Testis (tissue), 3 donors: Measurements from ENCODE around the gene DMD. TPM values are rescaled to one million over a fixed set of nuclear protein-coding genes. Genes with fewer than 3 reads are reported as not detected.

Source experiments
- DNase-seq: peaks from one replicate; pipeline ENCODE4 v3.0.0-alpha.2; 2019
- H3K27ac ChIP-seq, 2 donors: fragments of 200-600 bp; sonication (generic); one replicate each; pipeline ENCODE4 v1.5.1; 2019
- H3K27me3 ChIP-seq: fragments of 200-600 bp; sonication (generic); one replicate; pipeline ENCODE4 v1.5.1; 2019
- H3K36me3 ChIP-seq: fragments of 200-600 bp; sonication (generic); one replicate; pipeline ENCODE4 v1.5.1; 2017; ENCODE audit warnings: low read depth; ENCODE audit errors: missing control alignments
- H3K4me1 ChIP-seq: fragments of 200-600 bp; sonication (generic); one replicate; pipeline ENCODE4 v1.5.1; 2019
- H3K4me3 ChIP-seq, 2 donors: fragments of 200-600 bp; sonication (generic); one replicate each; pipeline ENCODE4 v1.5.1; 2017 to 2019
- H3K9me3 ChIP-seq: fragments of 200-600 bp; sonication (generic); one replicate; pipeline ENCODE4 v1.5.1; 2017
- POLR2A ChIP-seq: fragments of 450-650 bp; IDR thresholded peaks from one replicate; pipeline ENCODE4 v1.6.1; 2017; ENCODE audit warnings: antibody characterized with exemption, mild to moderate bottlenecking, moderate library complexity
- WGBS, 2 donors: methylation state at CpG; one replicate each; pipeline ENCODE4 v1.1.5; 2018; 5-methylcytosine and 5-hydroxymethylcytosine counted together
- intact Hi-C: fragments of 100-400 bp; cut with DNase I; formaldehyde crosslinking; loops from one replicate; pipeline ENCODE4 v1.15.1; 2023; ENCODE audit warnings: low total_unique reads
- polyA plus RNA-seq: library from polyadenylated mRNA; stranded (reverse); fragments of 350-450 nt; fragmentation: Illumina TruSeq; extraction: RNeasy Lipid Tissue Mini Kit (QIAGEN cat#74804); gene quantifications from one replicate; pipeline ENCODE4 v1.2.3, GENCODE V29; 2014; ENCODE audit warnings: low read depth, low replicate concordance; ENCODE audit not compliant: insufficient read depth
- total RNA-seq, 2 donors: library from RNA; depleted of rRNA; stranded (reverse); fragments of >200 nt; gene quantifications; one replicate each; pipeline ENCODE4 v1.2.3, GENCODE V29; 2016
- TF ChIP-seq, protein P1 (sequence below), 3 experiments: fragments of 450-650 bp in 2 of 3; fragments of 200-600 bp in 1 of 3; sonication (generic) in 1 of 3; IDR thresholded peaks; one replicate each; pipeline ENCODE4 v1.5.1; 2016 to 2019; ENCODE audit warnings: antibody characterized with exemption in 3 of 3, mild to moderate bottlenecking in 2 of 3, moderate library complexity in 1 of 3

DMD gene
- total and polyA plus RNA-seq, 3 donors from 2014 or later, result 11.3 to 34.1 (median 24.2) TPM

DNA sequence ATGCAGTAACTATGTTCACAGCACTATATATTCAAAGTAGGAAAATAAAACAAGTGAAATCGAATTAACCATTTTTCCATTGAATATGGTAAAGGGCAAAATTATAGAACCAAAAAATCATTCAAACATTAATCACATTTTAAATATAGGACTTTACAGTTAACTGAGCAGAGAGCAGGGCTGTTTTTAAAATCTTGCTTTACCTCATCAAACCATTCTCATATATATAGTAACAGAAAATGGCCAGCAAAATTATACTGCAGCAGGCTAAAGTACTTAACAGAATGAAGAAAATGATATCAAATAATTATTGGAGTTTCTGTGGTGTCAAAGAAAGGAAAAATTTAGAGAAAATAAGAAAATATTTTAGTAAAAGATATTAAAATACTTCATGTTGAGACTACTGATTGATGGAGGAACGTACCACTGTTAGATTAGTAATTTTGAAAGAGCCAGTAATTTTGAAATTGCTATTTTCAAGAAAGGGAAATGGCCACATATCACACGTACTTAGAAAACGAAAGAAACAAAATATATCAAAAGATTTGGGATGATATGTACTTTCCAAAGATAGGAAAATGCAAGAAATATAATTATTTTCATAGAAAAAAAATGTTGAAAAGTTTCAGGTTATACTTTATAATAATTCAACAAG is 813.7 kb downstream of the DMD start:
- Histone ChIP-seq H3K4me3 (no peak overlapping the region), H3K27ac (no peak overlapping the region), H3K4me1 (no peaks in the 10 kb centered on the region), H3K9me3 (no peaks in the 10 kb centered on the region), H3K36me3 (no peaks in the 10 kb centered on the region), H3K27me3 (no peaks in the 10 kb centered on the region)
- TF ChIP-seq, protein P1, sequence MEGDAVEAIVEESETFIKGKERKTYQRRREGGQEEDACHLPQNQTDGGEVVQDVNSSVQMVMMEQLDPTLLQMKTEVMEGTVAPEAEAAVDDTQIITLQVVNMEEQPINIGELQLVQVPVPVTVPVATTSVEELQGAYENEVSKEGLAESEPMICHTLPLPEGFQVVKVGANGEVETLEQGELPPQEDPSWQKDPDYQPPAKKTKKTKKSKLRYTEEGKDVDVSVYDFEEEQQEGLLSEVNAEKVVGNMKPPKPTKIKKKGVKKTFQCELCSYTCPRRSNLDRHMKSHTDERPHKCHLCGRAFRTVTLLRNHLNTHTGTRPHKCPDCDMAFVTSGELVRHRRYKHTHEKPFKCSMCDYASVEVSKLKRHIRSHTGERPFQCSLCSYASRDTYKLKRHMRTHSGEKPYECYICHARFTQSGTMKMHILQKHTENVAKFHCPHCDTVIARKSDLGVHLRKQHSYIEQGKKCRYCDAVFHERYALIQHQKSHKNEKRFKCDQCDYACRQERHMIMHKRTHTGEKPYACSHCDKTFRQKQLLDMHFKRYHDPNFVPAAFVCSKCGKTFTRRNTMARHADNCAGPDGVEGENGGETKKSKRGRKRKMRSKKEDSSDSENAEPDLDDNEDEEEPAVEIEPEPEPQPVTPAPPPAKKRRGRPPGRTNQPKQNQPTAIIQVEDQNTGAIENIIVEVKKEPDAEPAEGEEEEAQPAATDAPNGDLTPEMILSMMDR (IDR thresholded peaks at IDR 0.05), result no peak
- no peak for TF ChIP-seq POLR2A
- no peak for DNase-seq
- 72 to 75% methylated on average over 4 of the region's 4 CpGs for WGBS, 2 donors
- intact Hi-C loops, result no loop called here

DNA sequence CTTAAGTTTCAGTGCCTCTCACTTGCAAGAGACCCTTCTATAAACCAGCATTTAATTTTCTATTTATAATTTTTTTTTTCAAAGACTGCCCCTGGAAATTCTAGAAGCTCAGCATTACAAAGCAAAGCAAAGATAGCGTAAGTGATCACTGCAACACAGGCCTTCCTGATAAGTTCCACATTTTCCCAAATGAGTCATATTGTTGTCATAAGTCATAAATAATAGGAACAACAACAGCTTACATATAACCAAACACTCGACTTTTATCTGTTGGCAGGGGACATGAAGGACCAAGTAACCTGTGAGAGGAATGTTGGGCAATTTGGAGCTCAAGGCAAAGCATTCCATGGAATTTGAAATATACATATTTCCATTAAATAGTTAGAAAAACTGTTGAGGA is 815.5 kb downstream of the DMD start:
- no peak overlapping the region for H3K27ac ChIP-seq
- no peak for DNase-seq
- no peaks in the 10 kb centered on the region for H3K36me3 ChIP-seq
- no peak overlapping the region for H3K4me3 ChIP-seq
- 44 to 67% methylated on average over 2 of the region's 2 CpGs for WGBS, 2 donors
- intact Hi-C loops, result no loop called here
- H3K27me3 ChIP-seq, result no peaks in the 10 kb centered on the region
- H3K9me3 ChIP-seq, result no peaks in the 10 kb centered on the region
- no peaks in the 10 kb centered on the region for H3K4me1 ChIP-seq
- TF ChIP-seq POLR2A, result no peak
- TF ChIP-seq, protein P1 (IDR thresholded peaks at IDR 0.05), result no peak

DNA sequence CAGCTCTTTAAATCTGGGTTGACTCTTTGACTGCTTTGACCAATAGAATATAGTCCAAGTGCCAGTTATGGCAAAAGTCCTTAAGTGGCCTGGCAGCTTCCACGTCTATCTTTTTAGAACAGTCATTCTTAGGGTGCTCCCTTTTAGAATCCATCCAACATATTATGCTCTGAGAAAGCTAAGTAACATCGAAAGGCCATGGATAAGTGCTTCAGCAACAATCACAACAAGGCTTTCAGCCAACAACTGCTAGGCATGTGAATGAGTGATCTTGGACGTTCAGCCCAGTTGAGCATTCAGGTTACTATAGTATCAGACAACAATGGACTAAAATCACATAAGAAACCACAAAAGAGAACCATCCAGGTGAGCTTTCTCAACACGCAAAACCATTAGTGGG is 818.7 kb downstream of the DMD start:
- Histone ChIP-seq H3K4me3 (no peak overlapping the region), H3K27me3 (no peaks in the 10 kb centered on the region), H3K4me1 (no peaks in the 10 kb centered on the region), H3K9me3 (no peaks in the 10 kb centered on the region), H3K36me3 (no peaks in the 10 kb centered on the region), H3K27ac (no peak overlapping the region)
- WGBS, 2 donors, result 81 to 97% methylated on average over 4 of the region's 4 CpGs
- TF ChIP-seq POLR2A, result no peak
- TF ChIP-seq, protein P1 (IDR thresholded peaks at IDR 0.05), result no peak
- intact Hi-C loops, result no loop called here
- DNase-seq, result no peak

DNA sequence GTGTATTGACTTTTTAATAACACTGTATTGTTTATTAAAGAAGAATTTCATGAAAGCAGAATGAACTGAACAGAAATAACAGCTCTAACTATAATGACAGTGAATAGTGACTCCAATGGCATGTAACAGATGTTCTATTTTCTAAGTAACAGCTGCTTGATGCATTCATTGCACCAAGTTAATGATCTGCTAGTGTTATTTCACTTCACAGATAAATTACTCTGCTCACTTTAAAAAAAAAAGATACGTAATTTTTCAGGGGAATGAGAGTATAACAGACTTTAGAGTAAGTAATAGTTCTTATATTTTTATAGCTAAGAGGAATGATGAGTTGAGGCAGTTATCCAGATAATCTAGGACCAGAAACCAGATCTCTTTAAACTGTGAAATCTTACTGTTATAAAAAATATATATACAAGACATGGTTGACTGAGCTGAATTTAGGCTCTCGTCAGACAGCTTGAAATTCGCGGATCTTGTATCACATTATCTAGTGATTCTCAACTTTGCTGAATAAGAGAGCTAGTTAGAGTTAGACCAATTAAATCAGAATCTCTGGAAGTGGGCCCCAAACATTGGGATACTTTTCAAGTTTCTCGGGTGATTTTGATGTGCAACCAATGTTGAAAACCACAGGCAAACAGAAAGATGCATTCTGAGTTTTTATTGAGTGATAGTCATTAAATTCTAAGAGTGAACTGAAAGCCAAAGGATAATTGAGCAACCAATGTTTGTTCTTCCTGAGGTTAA is 840.7 kb downstream of the DMD start:
- Histone ChIP-seq H3K27ac (no peak overlapping the region), H3K27me3 (no peaks in the 10 kb centered on the region), H3K4me3 (no peak overlapping the region), H3K36me3 (no peaks in the 10 kb centered on the region), H3K4me1 (no peaks in the 10 kb centered on the region), H3K9me3 (no peaks in the 10 kb centered on the region)
- intact Hi-C loops, result no loop called here
- DNase-seq, result no peak
- no peak for TF ChIP-seq POLR2A
- TF ChIP-seq, protein P1 (IDR thresholded peaks at IDR 0.05), result no peak
- WGBS, 2 donors, result 53 to 73% methylated on average over 4 to 5 of the region's 5 CpGs
